Activated CD4-positive, alpha-beta T cell treated with anti-CD3 and anti-CD28 coated beads, Interleukin-2, amount 50 U/mL, for 48 hours (primary cell): Measurements from ENCODE around the gene DLG1.
A peak's percentile ranks its signal among the peaks of the same experiment; 100 is the strongest.
"Not testable (repeated sequence)": the region's sequence is repeated elsewhere in the genome, so short reads cannot be mapped to it uniquely, and the experiment has no call there.

Experiments used
- DNase-seq, 2 experiments: peaks; one replicate each; pipeline ENCODE4 v3.0.0-alpha.2; 2020

The DLG1 gene

DNA sequence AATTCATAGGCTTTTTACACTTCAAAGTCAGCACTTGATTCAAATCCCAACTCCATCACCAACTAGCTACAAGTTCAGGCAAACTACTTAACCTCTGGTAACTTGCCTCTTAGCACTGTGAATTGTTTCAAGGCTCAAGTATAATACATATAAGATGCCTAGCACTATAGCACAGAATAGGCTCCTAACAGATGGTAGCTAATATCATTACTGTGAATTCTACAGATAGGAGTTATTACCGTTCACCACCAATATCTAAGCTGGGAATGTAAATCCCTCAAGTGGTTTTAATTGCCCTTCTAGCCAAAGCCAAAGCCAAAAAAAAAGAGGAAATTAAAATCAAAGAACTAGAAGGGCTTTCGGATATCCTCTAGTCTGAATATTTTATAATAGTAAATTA, 15.4 kb downstream of the DLG1 start:
- DNase-seq, result no peak

DNA sequence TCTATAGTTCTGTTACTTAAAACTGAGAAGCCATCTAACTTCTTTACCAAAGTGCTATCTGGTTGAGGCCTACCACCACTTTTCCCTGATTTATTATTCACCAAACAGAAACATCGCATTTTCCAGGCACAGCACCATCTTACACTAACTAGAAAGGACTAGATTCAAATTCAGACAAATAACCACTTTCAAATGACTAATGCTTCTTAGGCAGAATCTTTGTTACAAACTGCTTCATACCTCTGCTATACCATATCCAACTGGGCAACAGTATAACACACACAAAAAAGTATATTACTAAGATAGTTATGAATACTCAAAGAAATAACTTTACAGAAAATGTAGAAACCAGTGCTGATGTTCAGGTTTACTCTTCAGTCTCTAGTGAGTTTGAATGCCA, 16.6 kb downstream of the DLG1 start:
- no peak for DNase-seq

DNA sequence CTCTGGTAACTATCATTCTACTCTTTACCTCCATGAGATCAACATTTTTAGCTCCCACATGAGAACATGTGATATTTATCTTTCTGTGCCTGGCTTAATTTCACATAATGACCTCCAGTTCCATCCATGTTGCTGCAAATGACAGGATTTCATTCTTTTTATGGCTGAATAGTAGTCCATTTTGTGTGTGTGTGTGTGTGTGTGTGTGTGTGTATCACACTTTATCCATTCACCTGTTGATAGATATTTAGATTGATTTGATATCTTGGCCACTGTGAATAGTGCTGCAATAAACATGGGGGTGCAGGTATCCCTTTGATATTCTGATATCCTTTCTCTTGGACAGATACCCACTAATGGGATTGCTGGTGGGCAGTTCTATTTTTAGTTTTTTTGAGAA, 18.3 kb downstream of the DLG1 start:
- no peak for DNase-seq

DNA sequence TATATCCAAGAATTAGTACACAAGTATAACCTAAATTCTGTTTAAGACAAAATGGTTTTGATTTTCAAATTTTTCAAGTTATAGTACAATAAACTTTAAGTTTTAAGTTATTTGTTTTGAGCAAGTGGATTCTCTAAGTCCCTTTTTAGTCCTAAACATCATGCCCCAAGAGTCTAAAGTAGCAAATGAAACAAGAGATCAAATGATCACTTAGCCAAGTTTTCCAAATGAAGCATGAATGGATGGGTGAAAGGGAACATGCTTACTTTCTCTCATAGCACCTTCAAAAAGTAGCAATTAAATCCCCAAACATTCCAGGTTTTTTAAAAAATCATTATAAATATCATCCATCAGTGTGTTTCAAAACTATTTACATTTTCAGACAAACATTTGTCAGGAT, 19.5 kb downstream of the DLG1 start:
- DNase-seq, result no peak

DNA sequence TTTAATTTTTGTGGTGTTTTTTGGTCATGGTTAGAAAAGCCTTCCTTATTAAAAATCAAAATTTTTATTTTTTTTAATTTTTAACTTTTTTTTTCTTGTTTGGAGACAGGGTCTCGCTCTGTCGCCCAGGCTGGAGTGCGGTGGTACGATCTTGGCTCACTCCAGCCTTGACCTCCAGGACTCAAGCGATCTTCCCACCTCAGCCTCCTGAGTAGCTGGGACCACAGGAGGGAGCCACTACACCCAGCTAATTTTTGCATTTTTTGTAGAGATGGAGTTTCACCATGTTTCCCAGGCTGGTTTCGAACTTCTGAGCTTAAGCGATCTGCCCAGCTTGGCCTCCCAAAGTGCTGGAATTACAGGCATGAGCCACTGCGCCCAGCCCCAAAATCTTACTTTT, 21.6 kb downstream of the DLG1 start:
- DNase-seq, result not testable (repeated sequence)

DNA sequence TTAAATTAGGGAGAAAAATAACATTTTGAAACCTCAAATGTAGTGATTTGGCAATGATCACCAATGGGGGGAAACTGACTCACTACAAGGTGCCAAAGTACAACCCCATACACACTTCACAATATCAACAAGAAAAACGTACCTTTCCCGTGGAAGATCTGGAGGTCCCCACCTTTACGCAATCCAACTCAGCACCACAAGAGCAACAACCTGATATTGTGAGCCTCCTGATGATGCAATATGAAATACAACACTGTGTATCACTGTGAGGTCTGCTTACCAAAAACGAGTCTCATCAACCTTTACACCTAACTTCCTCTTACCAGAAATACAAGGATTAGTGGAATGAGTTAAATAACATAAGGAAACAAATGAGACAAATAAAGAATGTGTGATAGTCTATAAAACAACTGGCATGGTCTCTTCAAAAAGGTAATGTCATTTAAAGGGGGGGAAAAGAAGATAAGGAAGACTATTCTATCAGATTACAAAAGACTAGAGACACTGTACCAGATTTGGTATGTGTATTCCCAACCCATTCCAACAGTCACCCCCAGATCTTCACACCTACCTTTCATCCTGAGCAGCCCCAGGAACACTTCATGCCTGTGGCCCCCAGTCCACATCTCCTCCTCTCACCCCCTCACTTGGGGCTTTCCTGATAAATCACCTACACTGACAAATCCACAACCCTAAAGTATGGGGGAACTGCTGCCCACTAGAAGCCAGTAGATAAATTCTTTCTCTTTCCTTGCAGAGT, 27.7 kb downstream of the DLG1 start:
- no peak for DNase-seq

DNA sequence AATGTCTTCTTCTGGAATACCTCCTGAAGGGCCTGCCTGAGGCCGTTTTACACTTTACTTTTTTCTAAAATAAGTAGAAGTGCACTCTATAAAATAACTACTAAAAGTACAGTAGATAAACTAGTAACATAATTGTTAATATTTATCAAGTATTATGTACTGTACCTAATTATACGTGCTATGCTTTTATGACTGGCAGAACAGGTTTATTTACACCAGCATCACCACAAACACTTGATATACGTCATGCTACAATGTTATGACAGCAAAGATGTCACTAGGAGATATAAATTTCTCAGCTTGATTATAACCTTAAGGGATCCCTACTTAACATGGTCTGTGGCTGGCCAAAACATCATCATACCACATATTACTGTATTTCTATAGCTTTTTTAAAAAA, 29.4 kb downstream of the DLG1 start:
- DNase-seq, result no peak

DNA sequence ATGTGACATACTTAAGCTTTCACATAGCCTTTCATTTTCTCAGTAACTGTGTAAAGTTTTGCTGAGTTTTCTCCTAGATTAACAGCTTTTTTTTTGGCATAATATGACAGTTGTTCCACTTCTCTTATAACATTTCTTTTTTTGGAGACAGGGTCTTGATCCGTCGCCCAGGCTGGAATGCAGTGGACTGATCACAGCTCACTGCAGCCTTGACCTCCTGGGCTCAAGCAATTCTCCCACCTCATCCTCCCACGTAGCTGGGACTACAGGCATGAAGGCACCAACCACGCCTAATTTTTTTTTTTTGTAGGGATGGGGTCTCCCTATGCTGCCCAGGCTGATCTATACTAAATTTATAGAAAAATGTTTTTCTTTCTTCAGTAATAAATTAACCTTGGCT, 30.1 kb downstream of the DLG1 start:
- DNase-seq, result no peak

DNA sequence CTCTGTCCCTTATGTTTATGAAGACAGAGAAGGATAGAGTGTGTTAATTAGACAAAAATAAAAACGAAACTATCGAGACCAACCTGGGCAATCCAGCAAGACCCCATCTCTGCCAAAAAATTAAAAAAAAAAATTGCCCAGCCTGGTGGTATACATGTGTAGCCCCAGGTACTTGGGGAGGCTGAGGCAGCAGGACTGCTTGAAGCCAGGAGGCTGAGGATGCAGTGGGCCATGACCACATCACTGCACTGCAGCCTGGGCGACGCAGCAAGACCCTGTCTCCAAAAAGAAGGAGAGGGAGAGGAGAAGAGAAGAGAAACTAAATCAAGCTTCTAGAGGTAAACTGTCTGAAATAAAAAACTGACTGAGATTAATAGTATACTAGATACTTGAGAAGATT, 32.1 kb downstream of the DLG1 start:
- DNase-seq, result no peak

DNA sequence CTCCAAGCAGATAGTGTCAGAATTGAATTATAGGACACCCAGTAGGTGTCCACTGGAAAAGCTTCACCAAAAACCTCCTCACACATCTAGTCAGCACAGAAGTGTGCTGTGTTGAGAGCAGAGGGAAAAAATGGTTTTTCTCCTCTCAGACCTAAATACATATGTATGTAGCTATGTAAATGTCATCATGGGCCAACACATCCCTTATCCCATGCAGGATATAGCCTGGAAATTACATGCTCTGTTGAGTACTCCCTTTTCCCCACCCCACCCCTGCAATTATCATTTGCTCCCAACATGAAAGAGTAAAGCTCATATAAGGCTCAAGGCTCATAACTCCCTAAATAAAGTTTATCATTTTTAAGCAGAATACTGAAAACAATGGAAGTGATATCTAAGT, 35.7 kb downstream of the DLG1 start:
- no peak for DNase-seq

DNA sequence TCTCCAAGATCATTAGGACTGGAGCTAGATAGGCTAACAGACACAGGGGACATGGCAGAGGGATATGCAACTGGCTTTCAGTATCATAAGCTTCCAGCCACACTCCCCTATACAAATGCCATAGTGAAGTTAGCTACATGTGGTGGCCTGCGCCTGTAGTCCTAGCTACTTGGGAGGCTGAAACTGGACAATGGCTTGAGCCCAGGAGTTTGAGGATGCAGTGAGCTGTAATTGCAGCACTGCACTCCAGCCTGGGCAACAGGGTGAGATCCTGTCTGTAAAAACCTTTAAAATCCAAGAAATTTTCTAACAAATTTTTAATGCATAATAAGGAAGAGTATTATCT, 37.3 kb downstream of the DLG1 start:
- DNase-seq, result no peak

DNA sequence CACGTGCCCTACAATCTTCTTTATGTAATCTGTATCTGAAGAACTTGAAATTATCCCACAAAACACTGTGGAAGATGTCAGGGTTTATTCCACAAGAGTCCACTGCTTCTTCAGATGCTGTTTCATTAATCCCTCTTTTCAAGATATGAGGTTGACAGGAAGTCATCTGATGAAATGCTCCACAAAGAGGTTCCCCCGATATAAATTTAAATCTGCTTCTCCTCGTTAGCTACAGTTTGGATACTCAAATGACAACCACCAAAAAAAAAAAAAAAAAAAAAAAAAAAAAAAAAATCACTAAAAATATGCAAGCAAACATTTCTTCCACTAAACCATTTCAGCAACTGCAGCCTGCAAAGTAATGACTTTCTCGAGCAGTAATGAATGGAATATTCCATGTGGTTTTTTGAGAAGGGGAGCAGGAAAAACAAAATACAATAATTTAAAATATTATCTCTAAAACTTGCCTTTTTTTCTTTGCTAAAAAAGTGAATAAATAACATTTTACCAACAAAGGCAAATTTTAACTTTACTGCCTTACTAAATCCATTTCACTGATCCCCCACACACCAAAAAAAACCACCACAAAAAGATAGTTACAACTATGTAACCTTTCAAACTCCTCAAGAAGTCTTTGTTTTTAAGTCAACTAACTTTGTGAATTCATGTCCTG, 37.8 kb downstream of the DLG1 start:
- no peak for DNase-seq

DNA sequence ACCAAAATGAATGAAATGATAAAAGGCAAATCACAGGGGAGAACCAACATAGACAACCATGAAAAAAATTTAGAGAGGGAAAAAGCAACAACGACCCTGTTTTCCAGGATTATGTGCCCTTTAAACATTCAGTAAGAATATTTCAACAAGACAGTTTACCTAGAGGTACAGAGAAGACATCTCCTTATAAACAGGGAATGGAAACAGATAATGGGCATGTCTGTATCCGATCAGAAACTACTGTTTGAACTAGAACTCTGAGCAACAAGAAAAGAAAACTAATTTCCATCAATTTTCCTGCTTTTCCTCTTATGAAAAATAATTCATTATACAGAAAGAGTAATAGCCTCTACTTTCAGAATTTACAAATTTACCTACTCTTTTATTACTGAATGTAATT, 39.3 kb downstream of the DLG1 start:
- DNase-seq, result no peak

DNA sequence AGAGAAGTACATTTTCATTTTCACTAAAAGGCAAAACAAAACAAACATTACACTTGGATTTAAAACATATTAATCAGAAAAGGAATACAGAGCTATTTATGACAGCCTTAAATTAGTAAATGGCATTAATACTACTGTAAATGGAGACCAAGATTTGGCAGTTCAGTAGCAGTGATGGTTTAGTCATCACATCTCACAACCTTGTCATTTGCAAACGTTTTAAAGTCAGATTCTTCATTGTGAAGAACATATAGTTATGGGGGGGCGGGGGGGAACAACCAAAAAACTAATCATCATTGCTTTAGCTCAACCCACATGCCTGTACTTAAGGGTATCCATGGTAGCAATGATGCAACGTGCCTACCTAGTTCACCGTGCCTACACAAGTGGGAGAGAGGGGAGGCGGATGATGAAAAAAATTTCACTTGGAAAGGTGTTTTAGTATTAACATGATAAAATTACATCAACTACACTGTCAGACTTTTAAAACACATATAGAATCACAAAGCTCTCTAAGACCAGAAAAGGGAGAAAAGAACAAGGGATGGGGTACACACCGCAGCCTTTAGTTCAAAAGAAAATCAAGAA, 40.1 kb downstream of the DLG1 start:
- no peak for DNase-seq

DNA sequence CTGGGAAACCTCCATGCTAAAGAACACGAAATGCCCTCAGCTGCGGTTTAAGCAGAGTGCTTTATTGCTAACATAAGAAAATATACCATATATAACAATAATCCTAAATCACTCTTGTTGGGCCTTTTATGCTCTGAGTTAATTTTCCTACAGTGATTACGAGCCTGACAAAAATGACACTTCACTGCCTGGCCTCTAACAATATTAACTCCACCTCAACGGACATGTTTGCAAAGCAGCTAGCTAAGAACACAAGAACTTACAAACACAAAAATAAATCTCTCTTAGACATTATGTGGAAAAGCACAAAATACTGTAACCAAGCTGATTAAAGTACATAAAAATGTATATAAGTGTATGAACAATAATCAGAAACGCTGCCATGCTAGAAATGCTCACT, 40.7 kb downstream of the DLG1 start:
- DNase-seq, result no peak

DNA sequence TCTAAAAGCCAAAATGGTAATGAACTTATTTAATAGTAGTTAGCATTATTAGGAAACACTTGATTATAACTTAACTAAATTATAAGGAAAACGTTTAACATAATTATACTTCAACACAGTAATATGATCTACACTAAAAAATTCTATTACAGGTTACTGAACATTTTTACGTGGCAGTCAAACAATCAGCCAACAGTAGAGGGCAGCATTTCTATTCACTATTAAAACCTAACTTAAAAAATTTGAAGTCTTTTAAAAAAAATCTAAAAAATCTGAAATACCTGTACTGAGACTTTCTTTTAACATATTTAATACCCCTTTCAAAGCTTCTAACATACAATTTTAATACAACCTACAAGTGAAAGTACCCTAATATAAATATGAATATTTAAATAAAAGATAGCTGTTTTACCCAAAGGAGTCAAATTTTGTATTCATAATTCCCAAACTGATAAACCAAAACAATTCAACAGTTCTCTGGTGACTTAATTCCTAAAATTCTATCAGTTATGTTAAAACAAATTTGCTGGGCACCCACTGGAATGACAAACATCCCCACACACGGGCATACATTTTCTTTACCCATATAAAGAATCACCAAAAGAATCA, 41.5 kb downstream of the DLG1 start:
- peak; percentile 12 to 29 for DNase-seq

DNA sequence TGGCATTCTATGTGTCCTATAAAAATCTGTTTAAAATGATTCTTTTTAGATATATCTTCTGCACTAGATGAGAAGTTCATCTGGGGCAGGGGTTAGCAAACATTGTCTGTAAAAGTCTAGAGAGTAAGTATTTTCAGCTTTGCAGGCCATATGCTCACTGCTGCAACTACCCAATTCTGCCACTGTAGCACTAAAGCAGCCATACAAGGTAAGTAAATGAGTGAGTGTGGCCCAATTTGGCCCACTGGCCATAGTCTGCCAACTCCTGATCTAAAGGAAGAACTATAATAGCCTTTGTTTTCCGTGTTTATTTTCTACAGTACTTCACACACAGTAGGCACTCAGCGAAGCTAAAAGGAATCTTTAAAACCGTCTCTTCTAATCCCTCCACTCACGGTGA, 42.3 kb downstream of the DLG1 start:
- no peak for DNase-seq

DNA sequence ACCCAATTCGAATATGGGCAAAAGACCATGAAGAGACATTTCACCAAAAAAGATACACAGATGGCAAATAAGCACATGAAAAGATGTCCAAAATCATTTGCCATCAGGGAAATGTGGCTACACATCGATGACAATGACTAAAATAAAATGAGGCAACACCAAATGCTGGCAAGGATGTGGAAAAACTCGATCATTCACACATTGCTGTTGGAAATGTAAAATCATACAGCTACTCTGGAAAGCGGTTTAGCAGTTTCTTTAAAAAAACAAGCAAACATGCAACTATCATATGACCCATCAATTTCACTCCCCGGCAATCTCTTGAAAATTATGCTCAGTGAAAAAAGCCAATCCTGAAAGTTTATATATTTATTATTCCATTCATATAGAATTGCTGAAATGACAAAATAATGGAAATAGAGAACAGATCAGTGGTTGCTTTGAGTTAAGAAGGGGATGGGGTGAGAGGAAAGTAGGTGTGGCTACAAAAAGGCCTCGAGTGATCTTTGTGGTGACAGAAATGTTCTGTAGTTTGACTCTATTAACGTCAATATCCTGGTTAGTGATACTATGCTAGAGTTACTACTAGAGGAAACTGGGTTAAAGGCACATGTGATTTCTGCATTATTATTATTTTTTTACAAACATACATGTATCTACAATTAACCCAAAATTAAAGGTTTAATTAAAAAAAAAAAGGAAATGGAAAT, 45.0 kb downstream of the DLG1 start:
- DNase-seq, result no peak

DNA sequence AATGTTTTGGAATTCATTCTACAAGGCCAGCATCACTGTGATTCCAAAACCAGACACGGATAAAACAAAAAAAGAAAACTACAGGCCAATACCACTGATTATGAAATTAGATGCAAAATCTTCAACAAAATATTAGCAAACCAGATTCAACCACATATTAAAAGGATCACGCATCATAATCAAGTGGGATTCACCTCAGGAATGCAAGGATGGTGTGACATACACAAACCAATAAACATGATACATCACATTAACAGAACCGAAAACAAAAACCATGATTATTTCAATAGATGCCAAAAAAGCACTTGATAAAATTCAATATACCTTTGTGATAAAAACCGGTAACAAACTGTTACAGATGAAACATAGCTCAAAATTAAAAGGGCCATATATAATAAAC, 48.9 kb downstream of the DLG1 start:
- no peak for DNase-seq

DNA sequence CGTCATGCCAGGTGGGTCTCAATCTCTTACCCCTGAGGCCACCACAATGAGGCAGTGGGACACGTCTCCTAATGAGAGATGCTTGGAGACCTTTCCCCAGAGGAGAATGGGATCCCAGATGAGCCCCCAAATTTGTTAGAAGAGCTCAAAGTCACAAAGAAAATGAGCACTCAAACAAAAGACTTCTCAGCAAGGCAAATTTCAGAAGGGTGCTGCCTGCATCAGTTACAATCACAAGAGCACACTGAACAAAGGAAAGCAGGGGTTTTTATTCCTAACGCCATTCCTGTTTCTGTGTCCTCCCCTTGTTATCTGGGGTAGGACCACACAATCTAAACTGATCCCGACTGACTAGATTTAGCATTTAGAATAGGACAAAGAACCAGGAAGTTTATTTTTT, 50.1 kb downstream of the DLG1 start:
- no peak for DNase-seq

DNA sequence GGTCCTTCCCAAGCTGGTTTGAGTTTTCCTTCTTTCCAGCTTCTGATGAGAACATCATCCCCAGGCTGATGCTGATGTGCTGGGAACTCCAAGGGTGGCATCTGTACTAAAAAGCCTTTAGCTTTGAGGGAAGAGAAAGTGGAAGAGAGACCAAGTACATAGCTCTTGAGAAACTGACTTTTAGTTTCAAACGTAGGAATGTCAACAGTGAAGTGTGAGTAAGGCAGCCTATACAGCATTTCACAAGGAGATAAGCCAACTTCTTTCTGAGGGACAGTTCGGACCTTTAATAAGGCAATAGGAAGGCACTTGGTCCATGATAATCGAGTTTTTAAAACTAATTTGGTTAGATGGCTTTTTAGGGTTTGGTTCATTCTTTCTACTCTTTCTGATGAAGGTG, 53.7 kb downstream of the DLG1 start:
- DNase-seq, result no peak

DNA sequence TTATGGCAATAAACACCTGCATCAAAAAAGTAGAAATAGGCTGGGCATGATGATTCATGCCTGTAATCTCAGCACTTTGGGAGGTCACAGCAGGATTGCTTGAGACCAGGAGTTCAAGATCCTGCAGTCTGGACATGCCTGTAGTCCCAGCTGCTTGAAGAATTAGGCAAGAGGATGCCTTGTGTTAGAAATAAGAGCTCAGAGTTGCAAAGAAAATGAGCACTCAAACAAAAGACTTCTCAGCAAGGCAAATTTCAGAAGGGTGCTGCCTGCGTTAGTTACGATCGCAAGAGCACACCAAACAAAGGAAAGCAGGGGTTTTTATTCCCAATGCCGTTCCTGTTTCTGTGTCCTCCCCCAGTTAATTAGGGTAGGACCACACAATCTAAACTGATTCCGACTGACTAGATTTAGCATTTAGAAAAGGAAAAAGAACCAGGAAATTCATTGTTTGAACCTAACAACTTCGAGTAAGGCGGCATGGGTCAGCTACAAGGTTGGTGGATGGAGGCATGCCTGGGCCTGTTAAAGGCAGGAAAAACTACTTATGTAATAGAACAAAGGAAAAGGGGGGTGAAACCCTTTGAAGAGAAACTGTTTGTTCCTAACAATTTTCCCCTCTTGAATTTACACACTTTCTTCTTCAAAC, 55.5 kb downstream of the DLG1 start:
- no peak for DNase-seq

DNA sequence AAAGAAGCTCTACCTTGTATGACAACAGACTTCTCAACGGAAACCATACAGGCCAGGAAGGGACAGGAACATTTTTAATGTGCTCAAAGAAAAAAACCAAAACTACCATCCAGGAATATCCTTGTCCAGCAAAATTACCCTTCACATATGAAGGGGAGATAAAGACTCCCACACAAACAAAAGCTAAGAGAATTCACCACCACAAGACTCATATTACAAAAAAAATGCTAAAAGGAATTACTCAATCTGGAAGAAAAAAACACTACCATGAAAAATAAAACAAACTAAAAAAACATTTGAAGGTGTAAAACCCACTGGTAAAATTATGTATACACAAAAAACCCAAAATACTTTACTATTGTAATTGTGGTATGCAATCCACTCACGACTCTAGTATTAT, 57.2 kb downstream of the DLG1 start:
- no peak for DNase-seq
